ENCODE results near the gene OTP.
"Not testable (repeated sequence)": the region's sequence is repeated elsewhere in the genome, so short reads cannot be mapped to it uniquely, and the experiment has no call there.

Gene OTP

DNA sequence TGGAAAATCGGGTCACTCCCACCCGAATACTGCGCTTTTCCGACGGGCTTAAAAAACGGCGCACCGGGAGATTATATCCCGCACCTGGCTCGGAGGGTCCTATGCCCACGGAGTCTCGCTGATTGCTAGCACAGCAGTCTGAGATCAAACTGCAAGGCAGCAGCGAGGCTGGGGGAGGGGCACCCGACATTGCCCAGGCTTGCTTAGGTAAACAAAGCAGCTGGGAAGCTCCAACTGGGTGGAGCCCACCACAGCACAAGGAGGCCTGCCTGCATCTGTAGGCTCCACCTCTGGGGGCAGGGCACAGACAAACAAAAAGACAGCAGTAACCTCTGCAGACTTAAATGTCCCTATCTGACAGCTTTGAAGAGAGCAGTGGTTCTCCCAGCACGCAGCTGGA is 29.6 kb downstream of the OTP start:
- DNase-seq (ENCODE audit: low read depth), result not testable (repeated sequence)

GRCh38 chr5:77607324-77607723 is 31.2 kb downstream of the OTP start:
- no peak for DNase-seq (ENCODE audit: low read depth)

DNA sequence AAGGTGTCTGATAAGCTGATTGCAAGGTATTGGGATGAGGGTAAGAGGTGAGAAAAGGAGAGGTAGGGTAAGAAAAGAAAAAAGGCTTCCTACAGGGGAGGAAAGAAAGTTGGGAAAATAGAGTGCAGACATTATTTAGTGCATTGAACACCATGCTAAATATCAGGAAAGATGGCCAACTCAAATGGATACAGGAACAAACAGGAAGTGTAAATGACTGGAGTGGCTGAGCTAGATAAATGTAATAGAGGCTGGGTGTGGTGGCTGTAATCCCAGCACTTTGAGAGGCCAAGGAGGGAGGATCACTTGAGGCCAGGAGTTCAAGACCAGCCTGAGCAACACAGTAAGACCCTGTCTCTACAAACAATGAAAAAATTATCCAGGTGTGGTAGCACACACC is 32.2 kb downstream of the OTP start:
- no peak for DNase-seq (ENCODE audit: low read depth)

- no peak for DNase-seq (ENCODE audit: low read depth)
These were observed 38.8 kb downstream of the OTP start for GRCh38 chr5:77599679-77600078.

GRCh38 chr5:77590347-77590746 is 48.2 kb downstream of the OTP start:
- no peak for DNase-seq (ENCODE audit: low read depth)

GRCh38 chr5:77588175-77588574 is 50.3 kb downstream of the OTP start:
- DNase-seq (ENCODE audit: low read depth), result no peak

- no peak for DNase-seq (ENCODE audit: low read depth)
These were observed 52.4 kb downstream of the OTP start for GRCh38 chr5:77586101-77586500.

GRCh38 chr5:77582143-77582542 is 56.4 kb downstream of the OTP start:
- not testable (repeated sequence) for DNase-seq (ENCODE audit: low read depth)

Measured in GM04503 (cell line).